ENCODE results near the gene DIS3L.
"Not testable (repeated sequence)": the region's sequence is repeated elsewhere in the genome, so short reads cannot be mapped to it uniquely, and the experiment has no call there.

The DIS3L gene

GRCh38 chr15:66369773-66370651 is 76.6 kb downstream of the DIS3L start:
- DNase-seq (ENCODE audit: insufficient read length, low spot score) = no peak
- no peak for FAIRE-seq
- TF ChIP-seq POLR2A (IDR thresholded peaks at IDR 0.05; ENCODE audit: low read depth, low read length) = no peak

GRCh38 chr15:66374179-66374578 is 80.8 kb downstream of the DIS3L start:
- FAIRE-seq = no peak
- DNase-seq (ENCODE audit: insufficient read length, low spot score) = no peak
- TF ChIP-seq POLR2A (IDR thresholded peaks at IDR 0.05; ENCODE audit: low read depth, low read length) = no peak

- DNase-seq (ENCODE audit: insufficient read length, low spot score) (no peak), FAIRE-seq (no peak)
- TF ChIP-seq POLR2A (IDR thresholded peaks at IDR 0.05; ENCODE audit: low read depth, low read length) = no peak
These were observed 85.6 kb downstream of the DIS3L start for GRCh38 chr15:66378814-66379430.

- not testable (repeated sequence) for FAIRE-seq; DNase-seq (ENCODE audit: insufficient read length, low spot score)
These were observed 88.0 kb downstream of the DIS3L start for GRCh38 chr15:66381376-66381775.

Data from H54 (cell line).